Lower lobe of right lung (tissue), 2 donors: Measurements from ENCODE around the gene CEP89. TPM values are rescaled to one million over a fixed set of nuclear protein-coding genes. Genes with fewer than 3 reads are reported as not detected.

Source experiments
- ATAC-seq, 2 donors: fragments of 200-7000 bp; cut with Tn5 transposase; one replicate each; pipeline ENCODE4 v1.9.1; 2020 to 2022; ENCODE audit warnings: mild to moderate bottlenecking in 2 of 2, moderate library complexity in 2 of 2
- DNase-seq: peaks from one replicate; pipeline ENCODE4 v3.0.0-alpha.2; 2020
- H3K27ac ChIP-seq: fragments of 200-600 bp; one replicate; pipeline ENCODE4 v1.8.0; 2022
- H3K27me3 ChIP-seq: fragments of 200-600 bp; one replicate; pipeline ENCODE4 v1.8.0; 2022; ENCODE audit warnings: low read depth
- H3K36me3 ChIP-seq: fragments of 200-600 bp; one replicate; pipeline ENCODE4 v1.8.0; 2022; ENCODE audit warnings: mild to moderate bottlenecking
- H3K4me1 ChIP-seq: fragments of 200-600 bp; one replicate; pipeline ENCODE4 v1.8.0; 2022
- H3K4me3 ChIP-seq: fragments of 200-600 bp; one replicate; pipeline ENCODE4 v1.8.0; 2022; ENCODE audit warnings: mild to moderate bottlenecking
- H3K9me3 ChIP-seq: fragments of 200-600 bp; one replicate; pipeline ENCODE4 v1.8.0; 2022
- intact Hi-C: fragments of 100-400 bp; cut with DNase I; formaldehyde crosslinking; loops from one replicate; pipeline ENCODE4 v1.11.0; 2022
- total RNA-seq: library from RNA; stranded (reverse); fragmentation: NEBNext Ultra II Directional; extraction: Animal tissue kit (Norgen Biotek cat#: 25700); gene quantifications from one replicate; pipeline ENCODE4 v1.2.1, GENCODE V29; 2021
- TF ChIP-seq, protein P1 (sequence below): fragments of 200-600 bp; IDR thresholded peaks from one replicate; pipeline ENCODE4 v1.8.0; 2022; ENCODE audit warnings: antibody characterized with exemption, mild to moderate bottlenecking
- donor health status: DM: no; HTN: yes; CAD: no; lungs with severe emphysema.

The CEP89 gene
- total RNA-seq, 1 donor from 2014 or later, result 19.8 TPM

GRCh38 chr19:32901504-32902161 is 70.1 kb downstream of the CEP89 start:
- Histone ChIP-seq H3K36me3 (peaks cover 45% of the 10 kb centered on the region), H3K27me3 (no peaks in the 10 kb centered on the region), H3K9me3 (peaks cover 3% of the 10 kb centered on the region), H3K4me3 (no peak overlapping the region), H3K27ac (no peak overlapping the region), H3K4me1 (no peaks in the 10 kb centered on the region)
- intact Hi-C loops, result no loop called here
- ATAC-seq (no peak), DNase-seq (no peak)
- TF ChIP-seq, protein P1, sequence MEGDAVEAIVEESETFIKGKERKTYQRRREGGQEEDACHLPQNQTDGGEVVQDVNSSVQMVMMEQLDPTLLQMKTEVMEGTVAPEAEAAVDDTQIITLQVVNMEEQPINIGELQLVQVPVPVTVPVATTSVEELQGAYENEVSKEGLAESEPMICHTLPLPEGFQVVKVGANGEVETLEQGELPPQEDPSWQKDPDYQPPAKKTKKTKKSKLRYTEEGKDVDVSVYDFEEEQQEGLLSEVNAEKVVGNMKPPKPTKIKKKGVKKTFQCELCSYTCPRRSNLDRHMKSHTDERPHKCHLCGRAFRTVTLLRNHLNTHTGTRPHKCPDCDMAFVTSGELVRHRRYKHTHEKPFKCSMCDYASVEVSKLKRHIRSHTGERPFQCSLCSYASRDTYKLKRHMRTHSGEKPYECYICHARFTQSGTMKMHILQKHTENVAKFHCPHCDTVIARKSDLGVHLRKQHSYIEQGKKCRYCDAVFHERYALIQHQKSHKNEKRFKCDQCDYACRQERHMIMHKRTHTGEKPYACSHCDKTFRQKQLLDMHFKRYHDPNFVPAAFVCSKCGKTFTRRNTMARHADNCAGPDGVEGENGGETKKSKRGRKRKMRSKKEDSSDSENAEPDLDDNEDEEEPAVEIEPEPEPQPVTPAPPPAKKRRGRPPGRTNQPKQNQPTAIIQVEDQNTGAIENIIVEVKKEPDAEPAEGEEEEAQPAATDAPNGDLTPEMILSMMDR, result no peak

GRCh38 chr19:32896516-32897214 is 75.1 kb downstream of the CEP89 start:
- H3K4me3 ChIP-seq, result no peak overlapping the region
- H3K9me3 ChIP-seq, result peaks cover 18% of the 10 kb centered on the region
- H3K36me3 ChIP-seq, result peaks cover 37% of the 10 kb centered on the region
- no peak overlapping the region for H3K27ac ChIP-seq
- H3K4me1 ChIP-seq, result no peaks in the 10 kb centered on the region
- ATAC-seq (no peak), DNase-seq (no peak)
- no peaks in the 10 kb centered on the region for H3K27me3 ChIP-seq
- TF ChIP-seq, protein P1, result no peak
- intact Hi-C loops, result no loop called here

- H3K27me3 ChIP-seq, result no peaks in the 10 kb centered on the region
- ATAC-seq (no peak), DNase-seq (no peak)
- H3K4me1 ChIP-seq, result no peaks in the 10 kb centered on the region
- no peak overlapping the region for H3K27ac ChIP-seq
- intact Hi-C loops, result no loop called here
- H3K36me3 ChIP-seq, result peaks cover 26% of the 10 kb centered on the region
- no peak overlapping the region for H3K4me3 ChIP-seq
- peaks cover 21% of the 10 kb centered on the region for H3K9me3 ChIP-seq
- TF ChIP-seq, protein P1, result no peak
Observed at GRCh38 chr19:32895384-32895783, 76.4 kb downstream of the CEP89 start.

DNA sequence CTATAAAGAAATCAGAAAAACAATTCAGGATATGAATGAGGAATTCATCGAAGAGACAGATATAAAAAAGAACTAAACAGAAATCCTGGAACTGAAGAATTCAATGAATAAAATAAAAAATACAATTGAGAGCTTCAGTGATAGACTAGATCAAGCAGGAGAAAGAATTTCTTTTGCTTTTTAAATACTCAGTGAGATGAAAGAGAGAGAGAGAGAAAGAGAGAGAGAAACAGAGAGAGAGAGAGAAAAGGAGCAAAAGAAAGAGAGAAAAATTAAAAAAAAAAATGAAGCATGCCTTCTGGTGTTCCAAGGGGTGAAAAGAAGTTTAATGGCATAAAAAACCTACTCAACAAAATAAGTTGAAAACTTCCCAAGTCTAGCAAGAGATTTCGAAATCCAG is 80.1 kb downstream of the CEP89 start:
- TF ChIP-seq, protein P1, result no peak
- H3K9me3 ChIP-seq, result peaks cover 21% of the 10 kb centered on the region
- no peaks in the 10 kb centered on the region for H3K27me3 ChIP-seq
- intact Hi-C loops, result no loop called here
- no peaks in the 10 kb centered on the region for H3K4me1 ChIP-seq
- no peak overlapping the region for H3K27ac ChIP-seq
- peaks cover 9% of the 10 kb centered on the region for H3K36me3 ChIP-seq
- DNase-seq, result no peak
- no peak overlapping the region for H3K4me3 ChIP-seq
- ATAC-seq, result no peak

- TF ChIP-seq, protein P1, result no peak
- H3K27ac ChIP-seq, result no peak overlapping the region
- H3K36me3 ChIP-seq, result peaks cover 9% of the 10 kb centered on the region
- no peaks in the 10 kb centered on the region for H3K27me3 ChIP-seq
- no peak for DNase-seq
- peaks cover 21% of the 10 kb centered on the region for H3K9me3 ChIP-seq
- no peak overlapping the region for H3K4me3 ChIP-seq
- intact Hi-C loops, result no loop called here
- no peaks in the 10 kb centered on the region for H3K4me1 ChIP-seq
- ATAC-seq, result no peak
Observed at GRCh38 chr19:32890841-32891240, 80.9 kb downstream of the CEP89 start.
